NCI-H2227 treated with DMSO at 0.1 percent for 48 hours (cell line): ENCODE results near the gene RUBCNL.

ENCODE experiments used
- DNase-seq: peaks from one replicate; lab custom pipeline; 2025; lab: John Stamatoyannopoulos, UW

Gene RUBCNL

GRCh38 chr13:46307554-46307953 lies 79.5 kb downstream of the RUBCNL start:
- DNase-seq, result no peak

GRCh38 chr13:46304546-46304945 lies 82.5 kb downstream of the RUBCNL start:
- DNase-seq, result no peak

- no peak for DNase-seq
These were observed 83.2 kb downstream of the RUBCNL start for GRCh38 chr13:46303742-46304385.

GRCh38 chr13:46297361-46297811 lies 89.7 kb downstream of the RUBCNL start:
- no peak for DNase-seq

GRCh38 chr13:46296921-46297320 lies 90.1 kb downstream of the RUBCNL start:
- DNase-seq, result no peak

GRCh38 chr13:46296115-46296822 lies 90.8 kb downstream of the RUBCNL start:
- no peak for DNase-seq

- no peak for DNase-seq
These were observed 91.4 kb downstream of the RUBCNL start for GRCh38 chr13:46295491-46296114.

- DNase-seq, result no peak
These were observed 93.6 kb downstream of the RUBCNL start for GRCh38 chr13:46293436-46293835.
